A673 (cell line): ENCODE data around the gene IQCH. TPM values are rescaled to one million over a fixed set of nuclear protein-coding genes. Genes with fewer than 3 reads are reported as not detected.

ENCODE experiments used
- BruUV-seq: library from RNA; stranded (reverse); fragments of 400-500 nt; replicated peaks from 2 replicates; lab custom pipeline; 2021; lab: Mats Ljungman, UMichigan
- CTCF ChIA-PET: fragments of 300-600 bp; sonication (Branson Sonifier 250); formaldehyde crosslinking; loops from one replicate; lab custom pipeline; 2022; ENCODE audit warnings: antibody characterized with exemption; lab: Charles Lee
- POLR2A ChIA-PET: fragments of 300-600 bp; sonication (Branson Sonifier 250); formaldehyde crosslinking; loops from one replicate; lab custom pipeline; 2022; ENCODE audit warnings: antibody characterized with exemption; ENCODE audit not compliant: low non-redundant PET; lab: Charles Lee
- DNase-seq: peaks from one replicate; pipeline ENCODE4 v3.0.0-alpha.2; 2015; ENCODE audit warnings: low spot score
- H3K27ac ChIP-seq: fragments of 200-600 bp; sonication (generic); 2 replicates; pipeline ENCODE4 v1.5.1; 2016; ENCODE audit warnings: mixed run types, low read depth, mild to moderate bottlenecking, mixed read lengths, antibody characterized with exemption, low read length; ENCODE audit not compliant: poor library complexity, severe bottlenecking
- H3K27me3 ChIP-seq: fragments of 200-600 bp; sonication (generic); replicated peaks from 2 replicates; pipeline ENCODE4 v1.6.1; 2017; ENCODE audit warnings: mixed run types, low read depth, mild to moderate bottlenecking, mixed read lengths, antibody characterized with exemption, low read length; ENCODE audit not compliant: insufficient read depth, poor library complexity
- H3K36me3 ChIP-seq: fragments of 200-600 bp; sonication (generic); 2 replicates; pipeline ENCODE4 v1.6.1; 2016; ENCODE audit warnings: mixed run types, mild to moderate bottlenecking, mixed read lengths, antibody characterized with exemption, low read length; ENCODE audit not compliant: insufficient read depth, poor library complexity, severe bottlenecking
- H3K4me1 ChIP-seq: fragments of 200-600 bp; sonication (generic); 2 replicates; pipeline ENCODE4 v1.6.1; 2017; ENCODE audit warnings: mixed run types, mild to moderate bottlenecking, mixed read lengths, antibody characterized with exemption, low read length; ENCODE audit not compliant: insufficient read depth, poor library complexity, severe bottlenecking
- H3K4me3 ChIP-seq: fragments of 200-600 bp; sonication (generic); 2 replicates; pipeline ENCODE4 v1.5.1; 2016; ENCODE audit warnings: low read depth, mixed run types, mild to moderate bottlenecking, mixed read lengths, low read length; ENCODE audit not compliant: poor library complexity, severe bottlenecking
- H3K9me3 ChIP-seq: fragments of 200-600 bp; sonication (generic); 2 replicates; pipeline ENCODE4 v1.6.1; 2016; ENCODE audit warnings: mixed run types, low read depth, mild to moderate bottlenecking, mixed read lengths, antibody characterized with exemption, low read length; ENCODE audit not compliant: poor library complexity, severe bottlenecking
- EZH2 ChIP-seq: fragments of 200-600 bp; sonication (generic); IDR thresholded peaks from 2 replicates; pipeline ENCODE4 v1.6.1; 2017; ENCODE audit warnings: borderline replicate concordance, low read depth, mild to moderate bottlenecking, mixed read lengths, antibody characterized with exemption, low read length; ENCODE audit not compliant: poor library complexity, severe bottlenecking
- intact Hi-C: fragments of 100-400 bp; cut with micrococcal nuclease; formaldehyde crosslinking; loops from one replicate; pipeline ENCODE4 v1.10.0; 2022; ENCODE audit not compliant: unreplicated experiment
- total RNA-seq: library from RNA; stranded (reverse); gene quantifications from 2 replicates; pipeline ENCODE4 v1.2.3, GENCODE V29; 2021
- TF ChIP-seq, protein P1 (sequence below): fragments of 300-800, 200-600 bp; sonication (generic); conservative IDR thresholded peaks from 2 replicates; pipeline ENCODE4 v1.5.1; 2017; ENCODE audit warnings: low read depth, mild to moderate bottlenecking, antibody characterized with exemption, low read length, moderate library complexity, mixed read lengths

IQCH gene
- total RNA-seq, 1 experiment from 2014 or later: 1.7 TPM

DNA sequence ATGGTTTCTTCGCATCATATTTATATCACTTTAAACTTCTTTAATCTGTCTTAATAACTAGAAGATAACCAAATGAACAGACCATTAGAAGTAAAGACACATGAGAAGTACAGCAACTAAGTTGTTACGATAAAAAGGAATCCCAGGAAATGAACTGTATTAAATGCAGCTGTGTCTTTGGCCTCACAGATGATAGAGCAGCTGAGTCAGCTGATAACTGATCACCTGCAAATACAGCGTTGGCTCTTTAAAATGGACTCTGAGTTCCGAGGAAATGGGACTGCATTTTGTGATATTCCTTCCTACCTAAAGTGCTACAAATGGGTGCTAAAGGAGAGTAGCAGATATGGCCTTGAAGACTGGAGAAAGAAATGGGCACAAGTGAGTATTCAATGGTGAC lies 145.3 kb downstream of the IQCH start:
- peaks cover 3% of the 10 kb centered on the region for H3K27me3 ChIP-seq
- POLR2A ChIA-PET: no interaction called here
- H3K4me1 ChIP-seq: no peaks in the 10 kb centered on the region
- no peaks in the 10 kb centered on the region for H3K36me3 ChIP-seq
- H3K27ac ChIP-seq: no peak overlapping the region
- no peak overlapping the region for H3K4me3 ChIP-seq
- intact Hi-C loops: no loop called here
- BruUV-seq: no TSS peak
- no peak for DNase-seq
- no peak for TF ChIP-seq EZH2
- TF ChIP-seq, protein P1, sequence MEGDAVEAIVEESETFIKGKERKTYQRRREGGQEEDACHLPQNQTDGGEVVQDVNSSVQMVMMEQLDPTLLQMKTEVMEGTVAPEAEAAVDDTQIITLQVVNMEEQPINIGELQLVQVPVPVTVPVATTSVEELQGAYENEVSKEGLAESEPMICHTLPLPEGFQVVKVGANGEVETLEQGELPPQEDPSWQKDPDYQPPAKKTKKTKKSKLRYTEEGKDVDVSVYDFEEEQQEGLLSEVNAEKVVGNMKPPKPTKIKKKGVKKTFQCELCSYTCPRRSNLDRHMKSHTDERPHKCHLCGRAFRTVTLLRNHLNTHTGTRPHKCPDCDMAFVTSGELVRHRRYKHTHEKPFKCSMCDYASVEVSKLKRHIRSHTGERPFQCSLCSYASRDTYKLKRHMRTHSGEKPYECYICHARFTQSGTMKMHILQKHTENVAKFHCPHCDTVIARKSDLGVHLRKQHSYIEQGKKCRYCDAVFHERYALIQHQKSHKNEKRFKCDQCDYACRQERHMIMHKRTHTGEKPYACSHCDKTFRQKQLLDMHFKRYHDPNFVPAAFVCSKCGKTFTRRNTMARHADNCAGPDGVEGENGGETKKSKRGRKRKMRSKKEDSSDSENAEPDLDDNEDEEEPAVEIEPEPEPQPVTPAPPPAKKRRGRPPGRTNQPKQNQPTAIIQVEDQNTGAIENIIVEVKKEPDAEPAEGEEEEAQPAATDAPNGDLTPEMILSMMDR: no peak
- CTCF ChIA-PET: no interaction called here
- H3K9me3 ChIP-seq: no peaks in the 10 kb centered on the region

GRCh38 chr15:67400890-67401289 lies 146.3 kb downstream of the IQCH start:
- POLR2A ChIA-PET: no interaction called here
- TF ChIP-seq, protein P1: no peak
- TF ChIP-seq EZH2: no peak
- Histone ChIP-seq H3K4me3 (no peak overlapping the region), H3K27ac (no peak overlapping the region), H3K27me3 (peaks cover 3% of the 10 kb centered on the region), H3K36me3 (no peaks in the 10 kb centered on the region), H3K4me1 (no peaks in the 10 kb centered on the region), H3K9me3 (no peaks in the 10 kb centered on the region)
- CTCF ChIA-PET: interaction anchor here (0.9 kb wide), 1 partner anchor 435 kb away, joined by 3 read pairs; no protein-coding TSS in a partner anchor
- no peak for DNase-seq
- BruUV-seq: no TSS peak
- intact Hi-C loops: no loop called here

DNA sequence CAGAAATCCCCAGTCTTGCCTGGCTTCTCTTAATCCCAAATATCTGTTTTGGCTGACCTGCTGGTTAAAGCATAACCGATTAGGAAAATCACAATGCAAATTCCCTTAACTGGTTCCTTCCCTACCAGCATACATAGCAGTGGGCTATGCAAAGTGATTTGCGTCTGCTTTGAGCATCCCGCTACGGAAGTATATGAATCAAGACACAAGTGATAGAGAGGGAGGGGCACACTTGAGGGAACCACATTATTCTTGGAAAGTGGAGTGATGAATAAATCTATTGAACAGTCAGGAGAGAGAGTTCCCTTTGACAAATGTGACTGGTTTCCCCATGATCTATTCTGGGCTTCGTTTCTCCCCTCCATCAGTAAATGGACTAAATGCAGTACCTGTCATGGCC lies 146.8 kb downstream of the IQCH start:
- POLR2A ChIA-PET: no interaction called here
- intact Hi-C loops: no loop called here
- no peak overlapping the region for H3K4me3 ChIP-seq
- peaks cover 3% of the 10 kb centered on the region for H3K27me3 ChIP-seq
- H3K4me1 ChIP-seq: no peaks in the 10 kb centered on the region
- H3K36me3 ChIP-seq: no peaks in the 10 kb centered on the region
- no TSS peak for BruUV-seq
- DNase-seq: no peak
- no peak overlapping the region for H3K27ac ChIP-seq
- TF ChIP-seq, protein P1: no peak
- TF ChIP-seq EZH2: no peak
- CTCF ChIA-PET: no interaction called here
- no peaks in the 10 kb centered on the region for H3K9me3 ChIP-seq
